A549 treated with AZD2906 at 1 μM for 4 hours (cell line): ENCODE results near the gene ADD1. TPM values are rescaled to one million over a fixed set of nuclear protein-coding genes. Genes with fewer than 3 reads are reported as not detected.

Experiments used
- total RNA-seq: library from RNA; stranded (reverse); fragments of 200-300 nt; extraction: Qiagen RNA extraction; gene quantifications from 5 replicates; pipeline ENCODE4 v1.2.3, GENCODE V29; 2022

ADD1 gene, protein sequence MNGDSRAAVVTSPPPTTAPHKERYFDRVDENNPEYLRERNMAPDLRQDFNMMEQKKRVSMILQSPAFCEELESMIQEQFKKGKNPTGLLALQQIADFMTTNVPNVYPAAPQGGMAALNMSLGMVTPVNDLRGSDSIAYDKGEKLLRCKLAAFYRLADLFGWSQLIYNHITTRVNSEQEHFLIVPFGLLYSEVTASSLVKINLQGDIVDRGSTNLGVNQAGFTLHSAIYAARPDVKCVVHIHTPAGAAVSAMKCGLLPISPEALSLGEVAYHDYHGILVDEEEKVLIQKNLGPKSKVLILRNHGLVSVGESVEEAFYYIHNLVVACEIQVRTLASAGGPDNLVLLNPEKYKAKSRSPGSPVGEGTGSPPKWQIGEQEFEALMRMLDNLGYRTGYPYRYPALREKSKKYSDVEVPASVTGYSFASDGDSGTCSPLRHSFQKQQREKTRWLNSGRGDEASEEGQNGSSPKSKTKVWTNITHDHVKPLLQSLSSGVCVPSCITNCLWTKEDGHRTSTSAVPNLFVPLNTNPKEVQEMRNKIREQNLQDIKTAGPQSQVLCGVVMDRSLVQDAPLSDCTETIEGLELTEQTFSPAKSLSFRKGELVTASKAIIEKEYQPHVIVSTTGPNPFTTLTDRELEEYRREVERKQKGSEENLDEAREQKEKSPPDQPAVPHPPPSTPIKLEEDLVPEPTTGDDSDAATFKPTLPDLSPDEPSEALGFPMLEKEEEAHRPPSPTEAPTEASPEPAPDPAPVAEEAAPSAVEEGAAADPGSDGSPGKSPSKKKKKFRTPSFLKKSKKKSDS
- total RNA-seq = 80.2 to 96.9 TPM (median 89.6 TPM) in 5 replicates

DNA sequence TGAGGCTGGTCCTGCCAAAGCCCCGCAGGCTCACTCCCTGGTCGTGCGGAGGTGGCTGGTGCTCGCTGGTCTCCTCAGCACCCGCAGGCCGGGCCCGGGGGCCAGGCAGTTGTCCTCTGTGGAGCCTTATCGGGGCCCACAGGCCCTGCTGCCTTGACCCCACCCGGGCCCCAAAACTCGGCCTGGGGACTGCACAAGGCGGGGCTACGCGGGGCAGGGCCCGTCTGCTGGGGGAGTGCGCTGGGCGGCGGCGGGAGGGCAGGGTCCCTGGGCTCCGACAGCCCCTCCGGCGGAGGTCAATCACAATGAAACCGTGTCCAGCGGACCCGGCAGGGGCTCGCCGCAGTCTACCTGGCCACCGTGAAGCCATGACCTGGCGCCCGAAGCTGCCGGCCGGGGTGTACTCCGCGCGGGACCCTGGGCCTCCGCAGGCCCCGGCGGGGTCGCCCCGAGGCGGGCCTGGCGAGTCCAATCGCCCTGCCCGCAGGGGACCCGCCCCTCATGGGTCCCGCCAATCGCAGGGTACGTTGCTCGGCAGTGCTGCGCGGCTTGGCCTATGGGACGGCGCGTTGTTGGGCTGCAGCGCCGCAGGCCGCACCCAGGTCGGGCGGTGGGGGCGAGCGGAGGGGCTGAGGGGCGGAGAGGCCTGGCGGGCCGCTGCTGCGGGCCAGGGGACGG lies at the start of gene ADD1:
Gene ADD1, plus strand, starts transcription at position 582 of the 678 bp plus-strand sequence. CDS start 32,072 bp downstream, outside the sequence.

DNA sequence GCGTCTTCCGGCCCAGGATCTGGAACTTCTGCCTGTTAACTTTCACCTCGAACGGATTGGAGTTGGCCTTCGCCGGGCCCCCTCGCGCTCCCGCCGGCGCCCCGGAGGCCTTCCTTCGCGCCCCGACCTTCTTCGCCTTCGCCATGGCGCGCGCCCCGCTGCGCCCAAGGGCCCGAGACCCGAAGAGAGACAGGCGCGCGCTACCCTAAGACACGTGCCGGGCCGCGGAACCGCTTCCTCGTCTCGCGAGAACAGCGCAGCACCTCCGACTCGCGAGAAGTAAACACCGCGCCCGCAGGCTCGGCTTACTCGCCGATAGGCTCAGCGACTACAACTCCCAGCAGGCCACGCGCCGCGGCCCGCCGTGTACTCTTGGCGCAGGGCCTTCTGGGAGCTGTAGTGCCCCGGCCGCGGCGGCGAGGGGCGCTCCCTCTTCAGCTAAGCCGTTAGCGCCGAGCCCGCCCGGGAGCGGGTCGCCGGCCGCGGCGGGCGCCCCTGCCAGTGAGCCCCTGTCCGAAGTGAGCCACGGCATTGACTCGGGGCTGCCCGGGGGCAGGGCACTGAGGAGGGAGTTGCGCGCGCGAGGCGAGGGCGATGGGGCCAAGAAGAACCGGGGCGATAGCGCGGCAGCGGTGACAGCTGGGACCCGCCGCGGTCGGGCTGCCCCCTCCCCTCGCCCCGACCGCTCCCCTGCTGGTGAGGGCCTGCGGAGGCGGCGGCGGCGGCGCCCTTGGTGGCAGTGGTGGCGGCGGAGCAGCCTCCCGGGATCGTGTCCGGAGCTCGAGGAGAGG lies 119.7 kb downstream of the ADD1 start, which contains the start of the genes GRK4 and NOP14:
Gene GRK4, plus strand, starts transcription at position 397 of the 791 bp plus-strand sequence. CDS start 500 bp downstream, outside the sequence.
Gene NOP14, minus strand, starts transcription at position 232 of the 791 bp plus-strand sequence. Its CDS starts 87 bp downstream, at position 145.

Other genes with a start within 250 kb of the ADD1 start
- gene TNIP2, start 87.5 kb upstream of the ADD1 start, total RNA-seq = 36.3 to 47.2 TPM (median 45.1 TPM) in 5 replicates
- 3.2 to 4.8 TPM (median 4.0 TPM) in 5 replicates for gene SH3BP2, start 50.8 kb upstream of the ADD1 start, total RNA-seq
- 24.0 to 27.7 TPM (median 25.0 TPM) in 5 replicates for gene NOP14, start 119.6 kb downstream of the ADD1 start, total RNA-seq
- gene GRK4, start 119.7 kb downstream of the ADD1 start, total RNA-seq = 1.4 to 1.6 TPM (median 1.5 TPM) in 5 replicates
- not detected in 5 replicates for gene HTT-AS, start 230.7 kb downstream of the ADD1 start, total RNA-seq
- 10.9 to 12.2 TPM (median 11.2 TPM) in 5 replicates for gene HTT, start 230.8 kb downstream of the ADD1 start, total RNA-seq